ENCODE measurements around the gene ARSH.
"Not testable (repeated sequence)": the region's sequence is repeated elsewhere in the genome, so short reads cannot be mapped to it uniquely, and the experiment has no call there.

ARSH gene

GRCh38 chrX:3006495-3006894, at the start of gene ARSH:
Gene ARSH (plus strand): TSS chrX:3006546. CDS start chrX:3006613, 67 bp downstream.
- in situ Hi-C loops (cut with MboI; ENCODE audit: low sequenced_read_pairs), result no loop called here

GRCh38 chrX:2958199-2958598, 48.1 kb upstream of the ARSH start:
- in situ Hi-C loops (cut with MboI; ENCODE audit: low sequenced_read_pairs), result no loop called here

GRCh38 chrX:2960861-2961515, 45.4 kb upstream of the ARSH start:
- in situ Hi-C loops (cut with MboI; ENCODE audit: low sequenced_read_pairs), result no loop called here

GRCh38 chrX:2962381-2962780, 44.0 kb upstream of the ARSH start:
- in situ Hi-C loops (cut with MboI; ENCODE audit: low sequenced_read_pairs), result no loop called here

GRCh38 chrX:2963449-2963848, 42.9 kb upstream of the ARSH start:
- in situ Hi-C loops (cut with MboI; ENCODE audit: low sequenced_read_pairs), result not testable (repeated sequence)

- in situ Hi-C loops (cut with MboI; ENCODE audit: low sequenced_read_pairs), result not testable (repeated sequence)
Observed at GRCh38 chrX:2963992-2964794, 42.2 kb upstream of the ARSH start.

- in situ Hi-C loops (cut with MboI; ENCODE audit: low sequenced_read_pairs), result no loop called here
Observed at GRCh38 chrX:2965965-2966364, 40.4 kb upstream of the ARSH start.

GRCh38 chrX:2967012-2967411, 39.3 kb upstream of the ARSH start:
- in situ Hi-C loops (cut with MboI; ENCODE audit: low sequenced_read_pairs), result no loop called here

GRCh38 chrX:2967584-2967983, 38.8 kb upstream of the ARSH start:
- in situ Hi-C loops (cut with MboI; ENCODE audit: low sequenced_read_pairs), result no loop called here

- in situ Hi-C loops (cut with MboI; ENCODE audit: low sequenced_read_pairs), result no loop called here
Observed at GRCh38 chrX:2967998-2968909, 38.1 kb upstream of the ARSH start.

- in situ Hi-C loops (cut with MboI; ENCODE audit: low sequenced_read_pairs), result no loop called here
Observed at GRCh38 chrX:2969021-2969420, 37.3 kb upstream of the ARSH start.

- in situ Hi-C loops (cut with MboI; ENCODE audit: low sequenced_read_pairs), result no loop called here
Observed at GRCh38 chrX:2972391-2972790, 34.0 kb upstream of the ARSH start.

GRCh38 chrX:2974961-2975360, 31.4 kb upstream of the ARSH start:
- in situ Hi-C loops (cut with MboI; ENCODE audit: low sequenced_read_pairs), result no loop called here

GRCh38 chrX:2978639-2979038, 27.7 kb upstream of the ARSH start:
- in situ Hi-C loops (cut with MboI; ENCODE audit: low sequenced_read_pairs), result not testable (repeated sequence)

GRCh38 chrX:2984342-2984741, 22.0 kb upstream of the ARSH start:
- in situ Hi-C loops (cut with MboI; ENCODE audit: low sequenced_read_pairs), result no loop called here

- in situ Hi-C loops (cut with MboI; ENCODE audit: low sequenced_read_pairs), result no loop called here
Observed at GRCh38 chrX:2989565-2989964, 16.8 kb upstream of the ARSH start.

GRCh38 chrX:3010532-3010931, 4.2 kb downstream of the ARSH start:
- in situ Hi-C loops (cut with MboI; ENCODE audit: low sequenced_read_pairs), result no loop called here

GRCh38 chrX:3017492-3017891, 11.1 kb downstream of the ARSH start:
- in situ Hi-C loops (cut with MboI; ENCODE audit: low sequenced_read_pairs), result no loop called here

GRCh38 chrX:3024176-3024575, 17.8 kb downstream of the ARSH start:
- in situ Hi-C loops (cut with MboI; ENCODE audit: low sequenced_read_pairs), result no loop called here

GRCh38 chrX:3026074-3026815, 19.9 kb downstream of the ARSH start:
- in situ Hi-C loops (cut with MboI; ENCODE audit: low sequenced_read_pairs), result no loop called here

GRCh38 chrX:3029129-3029528, 22.8 kb downstream of the ARSH start:
- in situ Hi-C loops (cut with MboI; ENCODE audit: low sequenced_read_pairs), result no loop called here

Data from hTERT RPE-1 (cell line).